Esophagus squamous epithelium (tissue), 4 donors: ENCODE results near the gene HLCS.

Source experiments
- CTCF ChIP-seq, 6 experiments: fragments of 450-650 bp in 4 of 6; fragments of 200-600 bp in 2 of 6; sonication (generic) in 2 of 6; IDR thresholded peaks; one replicate each; pipeline ENCODE4 v1.5.1; 2016 to 2019; ENCODE audit warnings: antibody characterized with exemption in 6 of 6, mild to moderate bottlenecking in 4 of 6, moderate library complexity in 4 of 6
- POLR2A ChIP-seq, 4 donors: fragments of 450-650 bp; IDR thresholded peaks; one replicate each; pipeline ENCODE4 v1.6.1; 2017; ENCODE audit warnings: antibody characterized with exemption in 4 of 4, mild to moderate bottlenecking in 4 of 4, moderate library complexity in 3 of 4

GRCh38 chr21:36877741-36878140, 88.7 kb downstream of the HLCS start:
- TF ChIP-seq CTCF (IDR thresholded peaks at IDR 0.05) (no peak), POLR2A (IDR thresholded peaks at IDR 0.05) (no peak)
